ENCODE measurements around the gene E2F1.

The E2F1 gene

DNA sequence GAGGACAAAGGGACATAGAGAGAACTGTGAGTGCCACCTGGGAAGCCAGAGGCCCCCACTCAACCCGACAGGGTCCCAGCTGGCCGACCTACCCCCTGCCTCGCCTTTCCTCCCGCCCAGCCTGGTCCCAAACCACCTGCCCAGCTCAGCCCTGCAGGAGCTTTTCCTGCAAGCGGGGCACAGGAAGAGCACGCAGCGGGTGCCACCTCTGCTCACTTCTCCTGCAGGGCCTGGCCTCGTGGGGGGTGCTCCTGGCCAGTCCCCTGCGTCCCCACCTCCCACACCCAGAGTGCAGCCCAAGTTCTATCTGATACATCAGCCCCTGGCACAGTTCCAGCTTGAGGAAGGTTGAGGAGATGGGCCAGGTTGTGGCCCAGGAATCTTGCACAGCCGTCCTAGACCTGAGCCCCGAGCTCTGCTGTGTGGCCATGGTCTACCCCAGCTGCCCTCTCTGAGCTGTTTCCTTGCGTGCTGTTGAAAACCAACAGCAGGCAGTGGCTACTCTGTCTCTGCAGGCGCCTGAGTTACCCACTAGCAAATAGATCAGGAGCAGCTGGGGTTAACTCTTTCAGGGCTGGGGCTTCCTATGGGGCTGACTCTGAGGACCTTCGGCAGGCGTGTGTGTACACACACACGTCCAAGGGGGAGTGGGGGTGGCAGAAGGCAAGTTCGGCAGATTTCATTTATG, 13.6 kb downstream of the E2F1 start:
- DNase-seq (ENCODE audit: low read depth in 1 of 2, low spot score in 1 of 2), result no peak

GRCh38 chr20:33671573-33672288, 14.5 kb downstream of the E2F1 start:
- no peak for DNase-seq (ENCODE audit: low read depth in 1 of 2, low spot score in 1 of 2)

DNA sequence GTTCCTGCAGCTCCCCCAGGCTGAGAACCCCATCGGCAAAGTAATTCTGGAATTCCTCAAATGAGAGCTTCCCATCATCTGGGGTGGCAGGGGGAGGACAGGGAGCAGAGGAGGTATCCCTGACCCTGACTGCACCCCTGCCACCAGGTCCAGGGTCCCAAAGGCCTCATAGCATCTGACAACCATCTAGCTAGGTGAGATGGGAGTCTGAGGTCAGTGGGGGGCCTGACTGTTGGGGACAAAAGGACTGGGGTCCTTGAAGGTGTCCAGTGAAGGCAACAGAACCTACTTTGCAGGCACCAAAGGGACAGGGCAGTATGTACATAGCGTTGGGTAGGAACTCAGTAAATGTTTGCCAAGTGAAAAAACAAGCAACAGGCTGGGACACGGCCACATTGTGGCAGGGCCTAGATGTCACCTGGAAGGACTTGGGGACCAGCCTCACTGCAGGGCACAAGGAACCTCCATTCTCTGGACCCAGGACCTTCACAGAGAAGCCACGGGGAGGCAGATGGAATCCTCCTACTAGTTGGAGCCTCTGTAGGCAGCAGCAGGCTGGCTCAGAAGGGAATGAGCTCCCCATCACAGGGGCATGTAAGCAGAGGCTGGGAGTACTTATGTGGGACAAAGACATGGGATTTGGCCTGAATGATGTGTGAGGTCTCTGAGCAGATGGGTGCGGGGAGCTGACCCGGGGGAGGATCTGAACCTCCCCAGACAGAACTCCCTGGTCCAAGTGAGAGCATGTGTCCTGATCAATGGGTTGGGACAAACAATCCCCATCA, 15.3 kb downstream of the E2F1 start:
- no peak for DNase-seq (ENCODE audit: low read depth in 1 of 2, low spot score in 1 of 2)

DNA sequence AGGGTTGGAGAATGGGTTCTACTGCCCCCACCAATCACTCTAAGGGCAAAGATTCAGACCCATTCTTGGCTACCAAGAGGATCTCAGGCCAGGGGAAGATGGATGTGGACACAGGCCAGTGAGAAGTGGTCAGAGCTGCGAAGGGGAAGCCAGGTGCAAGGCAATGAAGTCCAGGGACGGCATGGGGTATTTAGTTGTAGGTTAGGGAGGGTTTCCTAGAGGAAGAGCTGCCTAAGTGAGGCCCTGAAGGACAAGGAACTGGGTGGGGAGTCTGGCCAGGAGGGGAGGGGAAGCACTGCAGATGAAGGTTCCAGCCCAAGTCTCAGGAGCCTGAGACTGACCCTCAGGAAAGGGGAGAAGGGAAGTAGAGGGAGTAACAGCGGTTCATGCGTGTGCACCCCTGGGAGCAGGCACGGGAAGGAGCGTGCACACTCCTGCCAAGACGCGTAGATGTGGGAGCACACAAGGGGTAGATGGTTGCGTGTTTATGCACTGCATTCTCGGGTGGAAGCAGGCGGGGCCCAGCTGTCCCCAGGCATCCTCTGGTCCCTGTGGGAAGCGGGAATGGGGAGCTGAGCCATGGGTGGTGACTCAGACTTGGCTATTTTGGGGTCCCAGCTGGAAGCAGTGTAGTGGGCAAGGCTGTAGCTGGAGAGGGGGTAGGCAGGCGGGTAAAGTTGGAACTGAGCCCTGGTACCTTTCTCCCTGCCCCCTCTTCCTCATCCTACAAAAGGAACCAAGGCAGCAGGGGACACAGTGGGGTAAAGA, 16.1 kb downstream of the E2F1 start:
- no peak for DNase-seq (ENCODE audit: low read depth in 1 of 2, low spot score in 1 of 2)

DNA sequence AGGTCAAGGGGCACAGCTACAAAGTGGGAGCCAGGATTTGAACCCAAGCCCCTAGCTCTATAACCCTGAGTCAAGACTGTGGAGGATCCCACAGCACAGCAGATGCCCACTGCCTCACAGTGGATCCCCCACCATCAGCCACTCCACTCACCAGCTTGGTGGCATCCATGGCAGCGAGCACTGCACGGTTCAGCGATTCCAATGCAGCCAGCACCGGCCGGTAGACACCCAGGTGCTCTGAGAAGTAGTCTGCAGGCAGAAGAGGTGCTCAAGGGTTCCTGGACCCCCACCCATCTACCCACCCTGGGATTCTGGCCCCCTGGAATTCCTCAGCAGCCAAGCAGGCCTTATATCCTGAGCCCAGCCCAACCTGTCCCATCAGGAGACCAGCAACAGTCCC, 17.0 kb downstream of the E2F1 start:
- no peak for DNase-seq (ENCODE audit: low read depth in 1 of 2, low spot score in 1 of 2)

DNA sequence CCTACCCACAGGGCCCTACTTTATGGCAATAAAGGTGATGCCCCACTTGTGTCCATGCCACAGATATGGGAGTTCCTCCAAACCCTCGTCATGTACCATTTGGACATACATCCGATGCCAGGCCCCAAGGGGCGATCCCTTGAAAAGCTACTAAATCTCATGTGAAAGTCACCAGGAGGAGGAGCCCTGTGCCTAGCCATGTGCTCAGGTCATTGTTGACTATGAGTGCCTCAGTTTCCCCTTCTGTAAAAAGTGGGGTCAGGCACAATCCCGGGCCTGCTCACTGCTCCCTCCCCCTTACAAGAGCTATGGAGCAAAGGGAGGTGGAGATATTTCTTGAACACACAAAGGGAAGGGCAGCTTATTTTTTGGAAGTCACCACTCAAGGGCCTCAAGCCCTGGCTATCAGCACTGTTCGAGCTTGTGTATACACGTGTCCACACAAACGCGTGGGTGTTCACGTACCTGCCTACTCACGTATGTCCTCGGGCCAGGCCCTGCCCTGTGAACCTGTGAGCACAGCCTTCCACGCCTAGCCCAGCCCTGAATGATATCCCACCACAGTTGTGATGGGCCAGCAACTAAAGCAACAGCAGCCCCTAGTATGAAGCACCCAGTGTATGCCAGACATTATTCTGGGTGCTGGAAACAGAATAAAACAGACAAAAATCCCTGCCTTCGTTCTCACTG, 17.6 kb downstream of the E2F1 start:
- DNase-seq (ENCODE audit: low read depth in 1 of 2, low spot score in 1 of 2), result no peak

DNA sequence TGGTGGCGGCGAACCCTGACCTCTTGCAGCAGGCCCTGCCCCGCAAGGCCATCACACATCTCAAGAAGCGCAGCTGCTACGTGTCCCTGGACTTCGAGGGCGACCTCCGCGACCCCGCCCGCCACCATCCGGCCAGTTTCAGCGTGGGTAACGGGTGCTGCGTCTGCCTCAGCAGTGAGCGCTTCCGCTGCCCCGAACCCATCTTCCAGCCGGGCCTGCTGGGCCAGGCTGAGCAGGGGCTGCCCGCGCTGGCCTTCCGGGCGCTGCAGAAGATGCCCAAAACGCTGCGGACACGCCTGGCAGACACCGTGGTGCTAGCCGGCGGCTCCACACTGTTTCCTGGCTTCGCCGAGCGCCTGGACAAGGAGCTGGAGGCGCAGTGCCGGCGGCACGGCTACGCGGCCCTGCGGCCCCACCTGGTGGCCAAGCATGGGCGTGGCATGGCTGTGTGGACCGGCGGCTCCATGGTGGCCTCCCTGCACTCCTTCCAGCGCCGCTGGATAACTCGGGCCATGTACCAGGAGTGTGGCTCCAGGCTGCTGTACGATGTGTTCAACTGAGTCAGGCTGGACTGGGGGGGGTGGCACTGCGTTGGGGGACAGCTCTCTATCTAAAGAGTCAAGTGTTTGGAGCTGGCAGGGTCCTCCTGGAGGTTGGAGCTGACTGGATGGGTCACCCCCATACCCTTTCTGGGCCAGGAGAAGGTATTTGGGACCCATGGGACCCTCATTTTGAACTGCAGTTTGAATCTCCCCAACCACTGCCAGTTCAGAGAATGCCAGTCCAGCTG, 18.3 kb downstream of the E2F1 start:
- DNase-seq (ENCODE audit: low read depth in 1 of 2, low spot score in 1 of 2), result peak; percentile 66 to 71

- peak in 1 of 2 donors; percentile 28 for DNase-seq (ENCODE audit: low read depth in 1 of 2, low spot score in 1 of 2)
Observed at GRCh38 chr20:33667245-33667675, 18.9 kb downstream of the E2F1 start.

- peak; percentile 63 to 84 for DNase-seq (ENCODE audit: low read depth in 1 of 2, low spot score in 1 of 2)
Observed at GRCh38 chr20:33666293-33667244, 19.6 kb downstream of the E2F1 start, which contains the start of gene ACTL10. Gene ACTL10, plus strand, starts transcription at chr20:33666943. Its CDS starts 555 bp downstream, at chr20:33667498.

DNA sequence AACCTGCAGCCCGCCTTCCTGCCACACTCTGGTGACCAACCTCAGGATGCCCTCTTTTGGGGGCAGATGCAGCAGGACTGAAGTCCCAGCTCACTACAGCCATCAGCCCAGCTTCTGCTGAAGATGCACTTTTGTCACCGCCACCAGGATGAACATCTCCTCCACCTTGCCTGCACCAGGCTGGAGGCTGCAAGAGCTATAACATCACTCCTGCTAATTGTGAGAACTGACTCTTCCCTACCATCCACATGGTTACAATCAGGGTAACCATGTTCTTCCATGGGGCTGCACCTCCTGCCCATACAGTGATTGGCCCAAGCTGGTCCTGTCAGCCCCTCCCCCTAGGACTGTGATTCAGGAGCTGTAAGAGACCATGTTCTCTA, 21.4 kb downstream of the E2F1 start:
- no peak for DNase-seq (ENCODE audit: low read depth in 1 of 2, low spot score in 1 of 2)

DNA sequence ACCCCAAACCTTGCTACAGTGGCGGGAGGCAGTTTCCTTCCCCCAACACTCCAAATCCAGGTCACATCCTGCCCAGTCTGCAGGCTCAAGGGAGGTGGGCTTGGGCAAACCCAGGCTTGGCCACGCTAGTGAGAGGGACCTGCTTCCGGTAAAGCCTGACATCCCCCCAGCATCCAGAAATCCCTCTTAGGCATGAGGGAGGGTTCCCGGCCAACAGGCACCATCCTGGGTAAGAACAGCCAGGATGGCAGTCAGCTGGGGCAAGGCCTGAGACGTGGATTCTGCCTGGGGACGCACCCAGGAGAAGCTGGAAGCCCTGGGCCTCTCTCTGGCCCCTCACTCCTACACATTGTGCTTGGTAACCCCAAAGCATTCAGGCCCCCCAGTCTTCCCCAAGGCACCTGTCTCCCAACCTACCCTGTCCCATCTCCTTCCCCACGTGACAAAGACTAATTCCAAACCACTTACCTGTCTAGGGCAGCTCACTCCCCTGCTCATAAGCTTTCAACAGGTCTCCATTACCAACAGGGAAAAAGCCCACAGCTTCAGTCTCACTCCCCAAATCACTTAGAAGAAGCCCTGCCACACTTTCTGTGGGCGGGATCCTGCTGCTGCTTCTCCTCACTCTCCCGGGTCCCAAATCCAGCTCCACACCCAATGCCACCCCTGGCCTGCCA, 22.0 kb downstream of the E2F1 start:
- no peak for DNase-seq (ENCODE audit: low read depth in 1 of 2, low spot score in 1 of 2)

GRCh38 chr20:33663161-33664084, 22.8 kb downstream of the E2F1 start:
- peak; percentile 64 to 74 for DNase-seq (ENCODE audit: low read depth in 1 of 2, low spot score in 1 of 2)

- no peak for DNase-seq (ENCODE audit: low read depth in 1 of 2, low spot score in 1 of 2)
Observed at GRCh38 chr20:33662172-33662571, 24.0 kb downstream of the E2F1 start, which contains the start of gene C20orf144. Gene C20orf144, plus strand, starts transcription at chr20:33662327. Its CDS starts 19 bp downstream, at chr20:33662346.

DNA sequence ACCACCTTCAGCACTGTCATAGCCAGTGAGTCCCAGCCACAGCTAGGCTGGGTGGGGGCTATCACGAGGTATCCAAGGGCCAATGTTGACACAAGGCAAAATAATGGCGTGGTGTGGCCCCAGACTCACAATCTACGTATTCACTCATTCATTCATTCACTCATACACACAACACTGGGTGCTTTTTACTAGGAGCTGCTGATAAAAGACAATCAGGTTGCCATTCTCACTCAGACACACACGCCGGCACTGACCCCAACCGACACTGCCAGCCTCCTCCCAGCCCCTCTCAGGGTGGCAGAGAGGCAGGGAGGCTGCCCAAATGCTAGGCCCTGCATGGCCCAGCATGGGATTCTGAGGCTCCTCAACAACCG, 25.5 kb downstream of the E2F1 start:
- DNase-seq (ENCODE audit: low read depth in 1 of 2, low spot score in 1 of 2), result no peak

DNA sequence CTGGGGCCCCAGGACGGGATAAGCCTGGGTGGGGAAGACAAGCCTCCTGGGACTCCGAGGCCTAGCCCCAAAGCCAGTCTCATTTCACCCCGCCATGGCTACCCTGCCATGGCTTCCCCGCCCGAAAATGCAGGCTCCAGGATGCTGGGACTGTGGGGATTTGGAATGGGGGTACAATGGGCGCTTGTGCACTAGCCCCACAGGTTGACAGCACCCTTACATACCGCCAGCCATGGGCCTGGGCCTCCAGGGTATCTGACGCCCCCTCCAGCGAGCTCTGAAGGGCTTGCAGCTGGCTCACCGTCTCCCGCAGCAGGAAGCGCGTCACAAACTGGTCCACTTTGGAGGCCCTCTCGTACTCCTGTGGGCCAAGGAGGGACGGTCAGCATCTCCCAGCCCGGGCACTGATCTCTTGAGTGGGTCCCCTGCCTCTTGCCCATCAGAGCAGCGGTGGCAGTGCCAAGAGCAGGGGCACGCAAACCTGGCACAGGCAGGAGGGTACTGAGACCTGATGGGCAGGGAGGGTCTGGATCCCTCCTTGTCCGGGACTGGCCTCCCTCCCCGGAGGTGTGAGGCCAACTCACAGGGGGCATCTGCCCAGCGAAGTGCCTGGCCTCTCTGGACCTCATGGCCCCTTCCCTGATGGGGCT, 26.0 kb downstream of the E2F1 start:
- no peak for DNase-seq (ENCODE audit: low read depth in 1 of 2, low spot score in 1 of 2)

DNA sequence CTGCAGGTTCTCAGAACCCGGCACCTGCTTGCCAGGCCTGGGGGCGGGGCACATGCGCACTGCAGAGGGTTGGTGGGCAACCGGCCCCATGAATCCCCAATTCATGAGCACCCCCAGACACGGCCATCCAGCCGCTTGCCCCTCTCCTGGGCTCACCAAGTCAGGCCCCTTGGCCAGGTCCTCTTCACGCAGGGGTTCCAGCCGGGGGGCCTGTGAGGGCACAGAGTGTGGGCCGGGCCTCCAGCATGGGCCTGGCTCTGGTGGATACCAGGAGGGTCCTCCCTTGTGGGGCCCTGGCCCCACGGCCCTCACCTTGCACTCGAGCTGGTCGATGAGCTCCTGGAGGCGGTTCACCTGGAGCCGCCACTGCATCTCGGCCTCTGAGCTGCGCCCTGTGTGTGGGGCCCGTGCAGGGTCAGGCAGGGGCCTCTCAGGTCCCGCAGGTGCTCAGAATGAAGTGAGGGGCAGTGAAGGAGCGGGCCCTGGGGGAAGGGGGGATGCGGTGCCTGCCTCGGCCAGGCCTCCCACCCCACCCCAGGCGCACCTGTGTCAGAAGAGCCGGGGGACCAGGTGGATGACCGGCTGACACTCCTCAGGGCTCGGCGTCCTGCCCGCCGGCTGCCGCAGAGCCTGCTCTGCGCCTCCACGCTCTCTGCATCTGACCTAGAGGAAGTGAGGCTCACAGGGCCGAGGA, 26.7 kb downstream of the E2F1 start:
- no peak for DNase-seq (ENCODE audit: low read depth in 1 of 2, low spot score in 1 of 2)
